SK-N-SH (cell line): ENCODE data around the gene PPP2R5D. TPM values are rescaled to one million over a fixed set of nuclear protein-coding genes. Genes with fewer than 3 reads are reported as not detected.

Experiments
- CTCF ChIA-PET: fragments of 300-600, 350-600 bp; formaldehyde crosslinking; extraction: SDS; loops from one replicate; lab custom pipeline; 2021; lab: Yijun Ruan, JAX
- POLR2A ChIA-PET: fragments of 350-600 bp; sonication (Branson Sonifier 250); formaldehyde crosslinking; extraction: SDS; loops from one replicate; lab custom pipeline; 2020; ENCODE audit warnings: antibody characterized with exemption, inconsistent platforms; lab: Yijun Ruan, JAX
- DNase-seq: peaks from one replicate; pipeline ENCODE4 v3.0.0; 2012
- H2AFZ ChIP-seq: fragments of 200-600 bp; sonication (generic); 2 replicates; pipeline ENCODE4 v1.8.1; 2016; ENCODE audit warnings: antibody characterized with exemption, mild to moderate bottlenecking, low read depth
- H3F3A ChIP-seq: fragments of 200-600 bp; sonication (generic); replicated peaks from 2 replicates; pipeline ENCODE3; 2016; ENCODE audit warnings: antibody characterized with exemption, mild to moderate bottlenecking; ENCODE audit not compliant: insufficient read depth
- H3K27ac ChIP-seq, 2 experiments: fragments of 200-500 bp in 1 of 2; fragments of 200-600 bp in 1 of 2; sonication (Bioruptor generic) in 1 of 2; sonication (generic), shearing (Covaris generic) in 1 of 2; 2 replicates each; pipeline versions ENCODE4 v1.5.1 to v1.6.1; 2014 to 2016; ENCODE audit warnings: low read depth in 2 of 2, inconsistent platforms in 1 of 2, low read length in 1 of 2, mild to moderate bottlenecking in 1 of 2, mixed read lengths in 1 of 2
- H3K27me3 ChIP-seq: fragments of 200-600 bp; sonication (generic), shearing (Covaris generic); 2 replicates; pipeline ENCODE4 v1.6.1; 2016; ENCODE audit warnings: mixed run types; ENCODE audit not compliant: insufficient read depth
- H3K36me3 ChIP-seq, 2 experiments: fragments of 200-500 bp in 1 of 2; fragments of 200-600 bp in 1 of 2; sonication (Bioruptor generic) in 1 of 2; sonication (generic) in 1 of 2; replicated peaks in 1 of 2; 2 replicates each; pipeline versions ENCODE3 to v1.5.1; 2014 to 2016; ENCODE audit warnings: low read length in 1 of 2, mild to moderate bottlenecking in 1 of 2; ENCODE audit not compliant: insufficient read depth in 2 of 2, control insufficient read depth in 1 of 2
- H3K4me1 ChIP-seq, 2 experiments: fragments of 200-500 bp in 1 of 2; fragments of 200-600 bp in 1 of 2; sonication (Bioruptor generic) in 1 of 2; sonication (generic), shearing (Covaris generic) in 1 of 2; 2 replicates each; pipeline versions ENCODE4 v1.5.1 to v1.6.1; 2014 to 2016; ENCODE audit warnings: low read depth in 1 of 2, low read length in 1 of 2, mixed run types in 1 of 2; ENCODE audit not compliant: insufficient read depth in 2 of 2, control insufficient read depth in 1 of 2
- H3K4me2 ChIP-seq: fragments of 200-600 bp; sonication (generic), shearing (Covaris generic); 2 replicates; pipeline ENCODE4 v1.6.1; 2017; ENCODE audit warnings: mixed run types
- H3K4me3 ChIP-seq, 2 experiments: fragments of 200-500 bp in 1 of 2; fragments of 200-600 bp in 1 of 2; sonication (Bioruptor generic) in 1 of 2; sonication (generic), shearing (Covaris generic) in 1 of 2; 2 replicates each; pipeline versions ENCODE4 v1.5.1 to v1.8.1; 2014 to 2016; ENCODE audit warnings: low read depth in 2 of 2, inconsistent platforms in 1 of 2, low read length in 1 of 2, mild to moderate bottlenecking in 1 of 2, mixed read lengths in 1 of 2, moderate library complexity in 1 of 2
- H3K79me2 ChIP-seq: fragments of 200-600 bp; sonication (generic); 2 replicates; pipeline ENCODE4 v1.8.1; 2017; ENCODE audit warnings: mild to moderate bottlenecking; ENCODE audit not compliant: insufficient read depth
- H3K9ac ChIP-seq: fragments of 200-600 bp; sonication (generic); 2 replicates; pipeline ENCODE4 v1.6.1; 2017; ENCODE audit warnings: mixed run types
- H3K9me2 ChIP-seq: fragments of 200-600 bp; sonication (generic); 2 replicates; pipeline ENCODE4 v1.6.1; 2017; ENCODE audit warnings: mixed run types
- H3K9me3 ChIP-seq: fragments of 200-600 bp; sonication (generic); 2 replicates; pipeline ENCODE4 v1.6.1; 2017; ENCODE audit warnings: mixed run types, mild to moderate bottlenecking, moderate library complexity
- H4K20me1 ChIP-seq: fragments of 200-600 bp; sonication (generic); 2 replicates; pipeline ENCODE4 v1.6.1; 2017; ENCODE audit warnings: mild to moderate bottlenecking, mixed run types; ENCODE audit not compliant: insufficient read depth
- CHD2 ChIP-seq: fragments of 150-350 bp; IDR thresholded peaks from 2 replicates; pipeline ENCODE4 v1.6.1; 2018; ENCODE audit warnings: low read length; ENCODE audit not compliant: partially characterized antibody
- ELF1 ChIP-seq: IDR thresholded peaks from 2 replicates; pipeline ENCODE4 v1.4.0; 2012
- EP300 ChIP-seq, 2 experiments: IDR thresholded peaks; 2 replicates each; pipeline versions ENCODE4 v1.4.0 to v1.6.1; 2012; ENCODE audit warnings: borderline replicate concordance in 1 of 2, low read depth in 1 of 2, low read length in 1 of 2
- FOXM1 ChIP-seq: IDR thresholded peaks from 2 replicates; pipeline ENCODE4 v1.4.0; 2012; ENCODE audit warnings: low read depth, mild to moderate bottlenecking
- GABPA ChIP-seq: IDR thresholded peaks from 2 replicates; pipeline ENCODE4 v1.4.0; 2012; ENCODE audit warnings: low read depth, mild to moderate bottlenecking
- GATA2 ChIP-seq: sonication (generic); formaldehyde crosslinking; IDR thresholded peaks from 2 replicates; pipeline ENCODE4 v1.5.0; 2020; ENCODE audit warnings: mild to moderate bottlenecking, missing genetic modification reagents
- JUND ChIP-seq: IDR thresholded peaks from 2 replicates; pipeline ENCODE4 v1.4.0; 2012
- MEF2A ChIP-seq: IDR thresholded peaks from 2 replicates; pipeline ENCODE4 v1.4.0; 2012; ENCODE audit warnings: low read depth, borderline replicate concordance
- POLR2AphosphoS5 ChIP-seq: IDR thresholded peaks from 2 replicates; pipeline ENCODE4 v1.6.1; 2012; ENCODE audit warnings: low read depth, low read length
- RAD21 ChIP-seq: IDR thresholded peaks from 2 replicates; pipeline ENCODE4 v1.6.1; 2012; ENCODE audit warnings: mild to moderate bottlenecking, low read length
- RFX5 ChIP-seq: IDR thresholded peaks from 2 replicates; pipeline ENCODE4 v1.6.1; 2012; ENCODE audit warnings: mild to moderate bottlenecking, improper control_type of control experiment, low read length
- RXRA ChIP-seq: IDR thresholded peaks from 2 replicates; pipeline ENCODE4 v1.4.0; 2012; ENCODE audit warnings: low read depth, mild to moderate bottlenecking, borderline replicate concordance
- SIN3A ChIP-seq: IDR thresholded peaks from 2 replicates; pipeline ENCODE4 v1.6.1; 2012; ENCODE audit warnings: low read depth, mild to moderate bottlenecking, low read length, moderate library complexity, borderline replicate concordance
- TAF1 ChIP-seq: IDR thresholded peaks from 2 replicates; pipeline ENCODE4 v1.6.1; 2012; ENCODE audit warnings: low read depth, mild to moderate bottlenecking, low read length, moderate library complexity, borderline replicate concordance
- TCF12 ChIP-seq: IDR thresholded peaks from 2 replicates; pipeline ENCODE4 v1.4.0; 2012
- TEAD4 ChIP-seq: IDR thresholded peaks from 2 replicates; pipeline ENCODE4 v1.4.0; 2012; ENCODE audit warnings: mild to moderate bottlenecking, borderline replicate concordance; ENCODE audit not compliant: insufficient read depth
- YY1 ChIP-seq: IDR thresholded peaks from 2 replicates; pipeline ENCODE4 v1.4.0; 2012; ENCODE audit warnings: low read depth, mild to moderate bottlenecking
- WGBS: methylation state at CpG from one replicate; pipeline ENCODE4 v1.1.6; 2017; ENCODE audit warnings: low lambda C conversion rate; 5-methylcytosine and 5-hydroxymethylcytosine counted together
- polyA plus RNA-seq, 3 experiments: library from polyadenylated mRNA; depleted of rRNA; stranded (reverse); fragments of >200 nt; gene quantifications; 2 replicates each; pipeline ENCODE4 v1.2.3, GENCODE V29; 2012
- TF ChIP-seq, protein P1 (sequence below): fragments of 200-600 bp; sonication (generic); IDR thresholded peaks from 2 replicates; pipeline ENCODE4 v1.6.1; 2017; ENCODE audit warnings: antibody characterized with exemption, mild to moderate bottlenecking, moderate library complexity
- TF ChIP-seq, protein P2 (sequence below): IDR thresholded peaks from 2 replicates; pipeline ENCODE4 v1.4.0; 2012; ENCODE audit warnings: low read depth, borderline replicate concordance
- TF ChIP-seq, protein P3 (sequence below): IDR thresholded peaks from 2 replicates; pipeline ENCODE4 v1.4.0; 2012; ENCODE audit warnings: low read depth, borderline replicate concordance
- TF ChIP-seq, protein P4 (sequence below): IDR thresholded peaks from 2 replicates; pipeline ENCODE4; 2012

PPP2R5D gene
- polyA plus RNA-seq, 1 of the 3 experiments (the other 2 are of a cell fraction), result 37.6 TPM

DNA sequence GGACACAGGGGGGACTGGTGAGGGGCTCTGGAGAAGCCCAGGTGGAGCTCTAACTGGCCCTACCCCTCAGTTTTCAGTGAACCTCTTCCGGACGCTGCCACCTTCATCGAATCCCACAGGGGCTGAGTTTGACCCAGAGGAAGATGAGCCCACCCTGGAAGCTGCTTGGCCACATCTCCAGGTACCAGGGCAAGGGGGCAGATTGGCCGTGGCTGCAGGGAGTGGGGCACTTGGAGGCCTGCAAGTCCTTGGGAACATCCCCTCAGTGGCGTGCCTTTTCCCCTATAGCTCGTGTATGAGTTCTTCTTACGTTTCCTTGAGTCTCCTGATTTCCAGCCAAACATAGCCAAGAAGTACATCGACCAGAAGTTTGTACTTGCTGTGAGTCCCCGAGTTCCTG lies 22.8 kb downstream of the PPP2R5D start:
- no peaks in the 10 kb centered on the region for H3K9me2 ChIP-seq
- TF ChIP-seq, protein P1, sequence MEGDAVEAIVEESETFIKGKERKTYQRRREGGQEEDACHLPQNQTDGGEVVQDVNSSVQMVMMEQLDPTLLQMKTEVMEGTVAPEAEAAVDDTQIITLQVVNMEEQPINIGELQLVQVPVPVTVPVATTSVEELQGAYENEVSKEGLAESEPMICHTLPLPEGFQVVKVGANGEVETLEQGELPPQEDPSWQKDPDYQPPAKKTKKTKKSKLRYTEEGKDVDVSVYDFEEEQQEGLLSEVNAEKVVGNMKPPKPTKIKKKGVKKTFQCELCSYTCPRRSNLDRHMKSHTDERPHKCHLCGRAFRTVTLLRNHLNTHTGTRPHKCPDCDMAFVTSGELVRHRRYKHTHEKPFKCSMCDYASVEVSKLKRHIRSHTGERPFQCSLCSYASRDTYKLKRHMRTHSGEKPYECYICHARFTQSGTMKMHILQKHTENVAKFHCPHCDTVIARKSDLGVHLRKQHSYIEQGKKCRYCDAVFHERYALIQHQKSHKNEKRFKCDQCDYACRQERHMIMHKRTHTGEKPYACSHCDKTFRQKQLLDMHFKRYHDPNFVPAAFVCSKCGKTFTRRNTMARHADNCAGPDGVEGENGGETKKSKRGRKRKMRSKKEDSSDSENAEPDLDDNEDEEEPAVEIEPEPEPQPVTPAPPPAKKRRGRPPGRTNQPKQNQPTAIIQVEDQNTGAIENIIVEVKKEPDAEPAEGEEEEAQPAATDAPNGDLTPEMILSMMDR, result no peak
- TF ChIP-seq RAD21 (no peak), RFX5 (no peak), MEF2A (no peak), GABPA (no peak), SIN3A (no peak), EP300 (IDR thresholded peaks at IDR 0.05; ENCODE audit: borderline replicate concordance in 1 of 2, low read depth in 1 of 2, low read length in 1 of 2) (no peak), TCF12 (no peak), FOXM1 (no peak), TAF1 (no peak), GATA2 (CRISPR knock-in tag) (no peak), CHD2 (no peak), ELF1 (no peak)
- TF ChIP-seq, protein P2, sequence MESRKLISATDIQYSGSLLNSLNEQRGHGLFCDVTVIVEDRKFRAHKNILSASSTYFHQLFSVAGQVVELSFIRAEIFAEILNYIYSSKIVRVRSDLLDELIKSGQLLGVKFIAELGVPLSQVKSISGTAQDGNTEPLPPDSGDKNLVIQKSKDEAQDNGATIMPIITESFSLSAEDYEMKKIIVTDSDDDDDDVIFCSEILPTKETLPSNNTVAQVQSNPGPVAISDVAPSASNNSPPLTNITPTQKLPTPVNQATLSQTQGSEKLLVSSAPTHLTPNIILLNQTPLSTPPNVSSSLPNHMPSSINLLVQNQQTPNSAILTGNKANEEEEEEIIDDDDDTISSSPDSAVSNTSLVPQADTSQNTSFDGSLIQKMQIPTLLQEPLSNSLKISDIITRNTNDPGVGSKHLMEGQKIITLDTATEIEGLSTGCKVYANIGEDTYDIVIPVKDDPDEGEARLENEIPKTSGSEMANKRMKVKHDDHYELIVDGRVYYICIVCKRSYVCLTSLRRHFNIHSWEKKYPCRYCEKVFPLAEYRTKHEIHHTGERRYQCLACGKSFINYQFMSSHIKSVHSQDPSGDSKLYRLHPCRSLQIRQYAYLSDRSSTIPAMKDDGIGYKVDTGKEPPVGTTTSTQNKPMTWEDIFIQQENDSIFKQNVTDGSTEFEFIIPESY, result no peak
- 88% methylated on average over 8 of the region's 9 CpGs for WGBS
- H3K79me2 ChIP-seq, result peaks cover 12% of the 10 kb centered on the region; the same call in 1 of the 2 replicates
- H3K9ac ChIP-seq, result no peak overlapping the region
- no peaks in the 10 kb centered on the region for H3K27me3 ChIP-seq
- H3K9me3 ChIP-seq, result no peaks in the 10 kb centered on the region
- no peak for DNase-seq
- H2AFZ ChIP-seq, result no peak overlapping the region
- no peak overlapping the region for H3K4me2 ChIP-seq
- no peak overlapping the region for H3K4me3 ChIP-seq
- peaks cover 0 to 4% of the 10 kb centered on the region in 2 experiments; a peak in 2 of 4 replicates for H3K4me1 ChIP-seq
- peaks cover 15% of the 10 kb centered on the region for H3F3A ChIP-seq
- CTCF ChIA-PET, result interaction anchor here (1.2 to 2.5 kb wide), 3 partner anchors 19 to 137 kb away, joined by 3 to 10 read pairs (median 3); no protein-coding TSS in a partner anchor
- H3K36me3 ChIP-seq, result peaks cover 34 to 52% of the 10 kb centered on the region in 2 experiments
- POLR2A ChIA-PET, result interaction anchor here (1.0 kb wide), 1 partner anchor 23 kb away, joined by 4 read pairs; the partner anchor contains the start of gene PPP2R5D
- no peaks in the 10 kb centered on the region for H4K20me1 ChIP-seq
- H3K27ac ChIP-seq, result no peak overlapping the region

DNA sequence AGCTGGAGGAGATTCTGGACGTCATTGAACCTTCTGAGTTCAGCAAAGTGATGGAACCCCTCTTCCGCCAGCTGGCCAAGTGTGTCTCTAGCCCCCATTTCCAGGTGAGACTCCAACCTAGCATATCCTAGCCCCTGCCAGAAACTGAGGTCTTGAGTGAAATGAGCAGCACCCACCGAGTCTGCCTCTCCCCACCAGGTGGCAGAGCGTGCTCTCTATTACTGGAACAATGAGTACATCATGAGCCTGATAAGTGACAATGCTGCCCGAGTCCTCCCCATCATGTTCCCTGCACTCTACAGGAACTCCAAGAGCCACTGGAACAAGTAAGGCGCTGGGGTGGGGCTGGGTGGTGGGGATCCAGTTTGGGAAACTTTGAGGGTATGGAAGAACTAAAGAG lies 24.8 kb downstream of the PPP2R5D start:
- H3K9me2 ChIP-seq, result no peaks in the 10 kb centered on the region
- ChIA-PET POLR2A (no interaction called here), CTCF (interaction anchor here (0.8 to 3.3 kb wide), 8 partner anchors 9 to 134 kb away, joined by 3 to 26 read pairs (median 4); partner anchors contain the start of genes PEX6 and PPP2R5D)
- H4K20me1 ChIP-seq, result no peaks in the 10 kb centered on the region
- H3K9ac ChIP-seq, result no peak overlapping the region
- peaks cover 16% of the 10 kb centered on the region for H3F3A ChIP-seq
- peaks cover 0 to 14% of the 10 kb centered on the region in 2 experiments; a peak in 2 of 4 replicates for H3K4me1 ChIP-seq
- 73% methylated on average over 4 of the region's 6 CpGs for WGBS
- no peak overlapping the region for H2AFZ ChIP-seq
- no peak overlapping the region for H3K4me3 ChIP-seq
- peak; percentile 69 for DNase-seq
- peaks cover 34 to 54% of the 10 kb centered on the region in 2 experiments for H3K36me3 ChIP-seq
- H3K9me3 ChIP-seq, result no peaks in the 10 kb centered on the region
- H3K27ac ChIP-seq, result no peak overlapping the region
- peaks cover 28% of the 10 kb centered on the region for H3K79me2 ChIP-seq
- H3K27me3 ChIP-seq, result no peaks in the 10 kb centered on the region
- H3K4me2 ChIP-seq, result no peak overlapping the region
- TF ChIP-seq, protein P1, result peak; percentile 59
- TF ChIP-seq CHD2 (no peak), JUND (no peak), ELF1 (no peak), RAD21 (peak; percentile 61), TEAD4 (no peak), POLR2AphosphoS5 (no peak), RXRA (no peak), YY1 (no peak)
- TF ChIP-seq, protein P3, sequence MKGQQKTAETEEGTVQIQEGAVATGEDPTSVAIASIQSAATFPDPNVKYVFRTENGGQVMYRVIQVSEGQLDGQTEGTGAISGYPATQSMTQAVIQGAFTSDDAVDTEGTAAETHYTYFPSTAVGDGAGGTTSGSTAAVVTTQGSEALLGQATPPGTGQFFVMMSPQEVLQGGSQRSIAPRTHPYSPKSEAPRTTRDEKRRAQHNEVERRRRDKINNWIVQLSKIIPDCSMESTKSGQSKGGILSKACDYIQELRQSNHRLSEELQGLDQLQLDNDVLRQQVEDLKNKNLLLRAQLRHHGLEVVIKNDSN, result no peak
- TF ChIP-seq, protein P4, sequence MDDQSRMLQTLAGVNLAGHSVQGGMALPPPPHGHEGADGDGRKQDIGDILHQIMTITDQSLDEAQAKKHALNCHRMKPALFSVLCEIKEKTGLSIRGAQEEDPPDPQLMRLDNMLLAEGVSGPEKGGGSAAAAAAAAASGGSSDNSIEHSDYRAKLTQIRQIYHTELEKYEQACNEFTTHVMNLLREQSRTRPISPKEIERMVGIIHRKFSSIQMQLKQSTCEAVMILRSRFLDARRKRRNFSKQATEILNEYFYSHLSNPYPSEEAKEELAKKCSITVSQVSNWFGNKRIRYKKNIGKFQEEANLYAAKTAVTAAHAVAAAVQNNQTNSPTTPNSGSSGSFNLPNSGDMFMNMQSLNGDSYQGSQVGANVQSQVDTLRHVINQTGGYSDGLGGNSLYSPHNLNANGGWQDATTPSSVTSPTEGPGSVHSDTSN, result no peak
